IMR-90 (cell line): ENCODE measurements around the gene TDRKH. TPM values are rescaled to one million over a fixed set of nuclear protein-coding genes. Genes with fewer than 3 reads are reported as not detected.

Experiments
- ATAC-seq: fragments of 200-7000 bp; cut with Tn5 transposase; 2 replicates; pipeline ENCODE4 v1.9.1; 2020; ENCODE audit warnings: low read depth, mild to moderate bottlenecking, moderate library complexity
- BruUV-seq: library from RNA; stranded (reverse); fragments of 400-500 nt; replicated peaks from 2 replicates; lab custom pipeline; 2021; lab: Mats Ljungman, UMichigan
- CTCF ChIA-PET: fragments of 300-600 bp; formaldehyde crosslinking; extraction: SDS; loops from one replicate; lab custom pipeline; 2021; ENCODE audit warnings: antibody characterized with exemption; lab: Yijun Ruan, JAX
- POLR2A ChIA-PET: fragments of 300-600 bp; sonication (Branson Sonifier 250); formaldehyde crosslinking; loops from one replicate; lab custom pipeline; 2022; ENCODE audit warnings: antibody characterized with exemption; ENCODE audit not compliant: unreplicated experiment; lab: Charles Lee
- DNase-seq: peaks from one replicate; pipeline ENCODE4 v3.0.0; 2013
- H2AFZ ChIP-seq: replicated peaks from 2 replicates; pipeline ENCODE3; 2013; ENCODE audit warnings: low read length, mild to moderate bottlenecking; ENCODE audit not compliant: poor library complexity
- H2AK5ac ChIP-seq: 2 replicates; pipeline ENCODE4 v1.6.1; 2013; ENCODE audit warnings: low read depth, low read length, inconsistent platforms
- H2AK9ac ChIP-seq: replicated peaks from 2 replicates; pipeline ENCODE3; 2013; ENCODE audit warnings: mild to moderate bottlenecking, low read depth, low read length, moderate library complexity; ENCODE audit not compliant: poor library complexity
- H2BK120ac ChIP-seq: 2 replicates; pipeline ENCODE4 v1.6.1; 2013; ENCODE audit warnings: low read depth, low read length, inconsistent platforms
- H2BK15ac ChIP-seq: 3 replicates; pipeline ENCODE4 v1.6.1; 2013; ENCODE audit warnings: low read depth, low read length, inconsistent platforms
- H2BK20ac ChIP-seq: 2 replicates; pipeline ENCODE4 v1.6.1; 2013; ENCODE audit warnings: low read depth, mild to moderate bottlenecking, inconsistent platforms, low read length, moderate library complexity
- H2BK5ac ChIP-seq: 2 replicates; pipeline ENCODE4 v1.6.1; 2013; ENCODE audit warnings: mild to moderate bottlenecking, low read depth, low read length, inconsistent platforms; ENCODE audit not compliant: poor library complexity, severe bottlenecking
- H3K14ac ChIP-seq: replicated peaks from 2 replicates; pipeline ENCODE4 v1.6.1; 2013; ENCODE audit warnings: low read depth, low read length, inconsistent platforms
- H3K18ac ChIP-seq: 2 replicates; pipeline ENCODE4 v1.6.1; 2013; ENCODE audit warnings: low read depth, low read length, control low read depth
- H3K23ac ChIP-seq: 2 replicates; pipeline ENCODE4 v1.6.1; 2013; ENCODE audit warnings: low read depth, low read length, inconsistent platforms
- H3K27ac ChIP-seq: 2 replicates; pipeline ENCODE4 v1.5.1; 2013; ENCODE audit warnings: mild to moderate bottlenecking, control low read depth, low read length; ENCODE audit not compliant: insufficient read depth
- H3K27me3 ChIP-seq: 2 replicates; pipeline ENCODE4 v1.6.1; 2013; ENCODE audit warnings: low read length; ENCODE audit not compliant: control insufficient read depth, insufficient read depth
- H3K36me3 ChIP-seq: 2 replicates; pipeline ENCODE4 v1.6.1; 2013; ENCODE audit warnings: low read length, mixed read lengths; ENCODE audit not compliant: control insufficient read depth, insufficient read depth
- H3K4ac ChIP-seq: 2 replicates; pipeline ENCODE4 v1.6.1; 2013; ENCODE audit warnings: low read depth, low read length, inconsistent platforms
- H3K4me1 ChIP-seq: 2 replicates; pipeline ENCODE4 v1.6.1; 2013; ENCODE audit warnings: low read length, mixed read lengths; ENCODE audit not compliant: control insufficient read depth, insufficient read depth
- H3K4me2 ChIP-seq: 2 replicates; pipeline ENCODE4 v1.6.1; 2013; ENCODE audit warnings: low read depth, mild to moderate bottlenecking, control low read depth, low read length, moderate library complexity
- H3K4me3 ChIP-seq: 2 replicates; pipeline ENCODE4 v1.5.1; 2013; ENCODE audit warnings: low read depth, mild to moderate bottlenecking, control low read depth, low read length, moderate library complexity; ENCODE audit not compliant: insufficient read depth
- H3K56ac ChIP-seq: 2 replicates; pipeline ENCODE4 v1.6.1; 2013; ENCODE audit warnings: low read length, inconsistent platforms; ENCODE audit not compliant: insufficient read depth; ENCODE audit errors: extremely low read depth
- H3K79me1 ChIP-seq, 2 experiments: 2 replicates each; pipeline ENCODE4 v1.6.1; 2013; ENCODE audit warnings: low read length in 2 of 2, inconsistent platforms in 1 of 2, low read depth in 1 of 2
- H3K9ac ChIP-seq: 2 replicates; pipeline ENCODE4 v1.6.1; 2013; ENCODE audit warnings: low read depth, low read length, control low read depth
- H3K9me1 ChIP-seq: 2 replicates; pipeline ENCODE4 v1.6.1; 2013; ENCODE audit warnings: low read length, inconsistent platforms; ENCODE audit not compliant: insufficient read depth
- H3K9me3 ChIP-seq: 2 replicates; pipeline ENCODE4 v1.6.1; 2013; ENCODE audit warnings: low read length; ENCODE audit not compliant: control insufficient read depth, insufficient read depth
- H4K20me1 ChIP-seq: 2 replicates; pipeline ENCODE4 v1.6.1; 2013; ENCODE audit warnings: low read length, inconsistent platforms; ENCODE audit not compliant: insufficient read depth
- H4K5ac ChIP-seq: 2 replicates; pipeline ENCODE4 v1.6.1; 2013; ENCODE audit warnings: mild to moderate bottlenecking, low read depth, low read length, control low read depth
- H4K8ac ChIP-seq, 2 experiments: 2 replicates each; pipeline ENCODE4 v1.6.1; 2013; ENCODE audit warnings: low read depth in 2 of 2, low read length in 2 of 2, control low read depth in 1 of 2, inconsistent platforms in 1 of 2
- H4K91ac ChIP-seq: 2 replicates; pipeline ENCODE4 v1.6.1; 2013; ENCODE audit warnings: low read depth, low read length, inconsistent platforms; ENCODE audit not compliant: insufficient read depth
- CEBPB ChIP-seq: IDR thresholded peaks from 2 replicates; pipeline ENCODE4 v1.6.1; 2012; ENCODE audit warnings: low read depth, low read length, improper control_type of control experiment
- MAFK ChIP-seq: IDR thresholded peaks from 2 replicates; pipeline ENCODE4 v1.6.1; 2012; ENCODE audit warnings: low read depth, low read length, improper control_type of control experiment
- WGBS, 2 experiments: methylation state at CpG; one replicate each; pipeline versions ENCODE4 v1.1.5 to v1.1.7; 2013; ENCODE audit warnings: missing lambda C conversion rate in 2 of 2; ENCODE audit not compliant: insufficient read length in 1 of 2; ENCODE audit errors: extremely low coverage in 2 of 2; 5-methylcytosine and 5-hydroxymethylcytosine counted together
- dilution Hi-C: fragments of 300-500 bp; cut with HindIII; formaldehyde crosslinking; loops from one replicate; pipeline ENCODE4 v1.14.3; 2018; ENCODE audit warnings: low sequenced_read_pairs; ENCODE audit not compliant: unreplicated experiment
- in situ Hi-C: fragments of 300-500 bp; cut with MboI; formaldehyde crosslinking; loops from 3 replicates; pipeline ENCODE4 v1.14.3; 2019; ENCODE audit warnings: low sequenced_read_pairs, inconsistent platforms, mixed read lengths
- intact Hi-C: fragments of 100-400 bp; cut with micrococcal nuclease; formaldehyde crosslinking; loops from 2 replicates; pipeline ENCODE4 v1.10.0; 2022
- polyA plus RNA-seq, 3 experiments: library from polyadenylated mRNA; depleted of rRNA; stranded (reverse); fragments of >200 nt; gene quantifications; 2 replicates each; pipeline ENCODE4 v1.2.3, GENCODE V29; 2012; ENCODE audit warnings: low replicate concordance in 1 of 3
- total RNA-seq: library from RNA; depleted of rRNA; stranded (reverse); fragments of >200 nt; gene quantifications from 2 replicates; pipeline ENCODE4 v1.2.3, GENCODE V29; 2012

The TDRKH gene
- total and polyA plus RNA-seq, 2 of the 4 experiments (the other 2 are of a cell fraction), result 1.2 to 2.2 TPM

DNA sequence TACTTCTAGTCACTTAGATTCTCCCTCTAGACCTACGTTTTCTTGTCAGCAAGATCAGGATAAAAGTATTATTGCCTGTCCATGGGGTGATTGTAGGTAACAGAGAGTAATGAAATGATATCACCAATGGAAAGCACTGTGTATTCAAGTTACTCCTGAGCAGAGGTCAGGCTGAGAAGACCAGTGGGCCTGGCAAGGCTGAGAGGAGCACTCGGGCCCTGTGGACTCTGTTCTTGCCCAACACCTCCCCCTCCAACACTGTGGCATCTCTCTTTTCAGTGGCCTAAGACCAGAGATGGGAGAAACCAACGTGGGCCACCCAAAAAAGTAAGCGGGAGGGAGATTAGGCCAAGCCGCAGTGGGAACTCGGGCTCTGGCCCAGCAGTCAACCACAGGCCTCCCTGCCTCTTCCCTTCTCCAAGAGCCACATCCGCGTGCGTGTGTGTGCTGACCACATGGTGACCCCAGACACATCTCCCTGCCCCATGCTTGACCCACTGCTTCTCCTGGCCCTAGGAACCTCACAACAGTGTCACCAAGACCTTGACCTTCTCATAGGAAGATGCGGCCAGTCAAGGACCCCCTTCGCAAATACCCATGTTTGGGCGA, 29.0 kb upstream of the TDRKH start:
- in situ Hi-C loops, result no loop called here

More for the DNA sequence above, 29.0 kb upstream of the TDRKH start:
- DNase-seq (no peak), ATAC-seq (no peak)
- no peak overlapping the region for H3K14ac ChIP-seq
- no peak overlapping the region for H3K18ac ChIP-seq
- no peaks in the 10 kb centered on the region for H3K9me3 ChIP-seq
- H2BK120ac ChIP-seq, result no peak overlapping the region
- H3K56ac ChIP-seq, result no peak overlapping the region
- TF ChIP-seq MAFK (no peak), CEBPB (no peak)
- intact Hi-C loops, result no loop called here
- no peak overlapping the region for H2AFZ ChIP-seq
- ChIA-PET CTCF (no interaction called here), POLR2A (no interaction called here)
- H3K79me1 ChIP-seq, result no peaks in the 10 kb centered on the region
- no peak overlapping the region for H3K23ac ChIP-seq
- no peak overlapping the region for H4K5ac ChIP-seq
- no peak overlapping the region for H2AK5ac ChIP-seq
- H3K36me3 ChIP-seq, result no peaks in the 10 kb centered on the region
- H3K4me1 ChIP-seq, result no peaks in the 10 kb centered on the region
- H3K27me3 ChIP-seq, result peaks cover 73% of the 10 kb centered on the region
- no peak overlapping the region for H3K4me2 ChIP-seq
- H4K8ac ChIP-seq, result no peak overlapping the region
- no peak overlapping the region for H3K27ac ChIP-seq
- 91% methylated on average over 3 of the region's 12 CpGs; no CpG with 5 or more reads in 1 of the 2 experiments for WGBS, 2 experiments
- no peaks in the 10 kb centered on the region for H4K20me1 ChIP-seq
- H4K91ac ChIP-seq, result no peak overlapping the region
- H2BK5ac ChIP-seq, result no peak overlapping the region
- dilution Hi-C loops, result no loop called here
- H2BK20ac ChIP-seq, result no peak overlapping the region
- H2AK9ac ChIP-seq, result no peak overlapping the region
- H2BK15ac ChIP-seq, result no peak overlapping the region
- no TSS peak for BruUV-seq
- no peak overlapping the region for H3K4ac ChIP-seq
- H3K9ac ChIP-seq, result no peak overlapping the region
- no peaks in the 10 kb centered on the region for H3K9me1 ChIP-seq
- no peak overlapping the region for H3K4me3 ChIP-seq
